Prostate gland (tissue), 2 donors: ENCODE measurements around the gene KCNQ5.

ENCODE experiments used
- POLR2A ChIP-seq: fragments of 450-650 bp; IDR thresholded peaks from one replicate; pipeline ENCODE4 v1.6.1; 2016; ENCODE audit warnings: antibody characterized with exemption, mild to moderate bottlenecking
- TF ChIP-seq, protein P1 (sequence below), 4 experiments: fragments of 200-600 bp in 2 of 4; fragments of 450-650 bp in 2 of 4; sonication (generic) in 2 of 4; IDR thresholded peaks; 1 replicate in 3 of 4; 2 replicates in 1 of 4; pipeline ENCODE4 v1.5.1; 2016 to 2019; ENCODE audit warnings: antibody characterized with exemption in 4 of 4, mild to moderate bottlenecking in 2 of 4, moderate library complexity in 2 of 4

- TF ChIP-seq, protein P1, sequence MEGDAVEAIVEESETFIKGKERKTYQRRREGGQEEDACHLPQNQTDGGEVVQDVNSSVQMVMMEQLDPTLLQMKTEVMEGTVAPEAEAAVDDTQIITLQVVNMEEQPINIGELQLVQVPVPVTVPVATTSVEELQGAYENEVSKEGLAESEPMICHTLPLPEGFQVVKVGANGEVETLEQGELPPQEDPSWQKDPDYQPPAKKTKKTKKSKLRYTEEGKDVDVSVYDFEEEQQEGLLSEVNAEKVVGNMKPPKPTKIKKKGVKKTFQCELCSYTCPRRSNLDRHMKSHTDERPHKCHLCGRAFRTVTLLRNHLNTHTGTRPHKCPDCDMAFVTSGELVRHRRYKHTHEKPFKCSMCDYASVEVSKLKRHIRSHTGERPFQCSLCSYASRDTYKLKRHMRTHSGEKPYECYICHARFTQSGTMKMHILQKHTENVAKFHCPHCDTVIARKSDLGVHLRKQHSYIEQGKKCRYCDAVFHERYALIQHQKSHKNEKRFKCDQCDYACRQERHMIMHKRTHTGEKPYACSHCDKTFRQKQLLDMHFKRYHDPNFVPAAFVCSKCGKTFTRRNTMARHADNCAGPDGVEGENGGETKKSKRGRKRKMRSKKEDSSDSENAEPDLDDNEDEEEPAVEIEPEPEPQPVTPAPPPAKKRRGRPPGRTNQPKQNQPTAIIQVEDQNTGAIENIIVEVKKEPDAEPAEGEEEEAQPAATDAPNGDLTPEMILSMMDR (IDR thresholded peaks at IDR 0.05) = no peak
- TF ChIP-seq POLR2A = no peak
These were observed 25.0 kb downstream of the KCNQ5 start for GRCh38 chr6:72646604-72647485.
